H1 (cell line): ENCODE data around the gene CAMKK2. TPM values are rescaled to one million over a fixed set of nuclear protein-coding genes. Genes with fewer than 3 reads are reported as not detected.

Experiments used
- CTCF ChIA-PET: fragments of 300-600 bp; sonication (Branson Sonifier 250); formaldehyde crosslinking; loops from one replicate; lab custom pipeline; 2021; ENCODE audit not compliant: partially characterized antibody; lab: Charles Lee
- POLR2A ChIA-PET: fragments of 300-600 bp; sonication (Branson Sonifier 250); formaldehyde crosslinking; loops from one replicate; lab custom pipeline; 2021; ENCODE audit warnings: inconsistent platforms; ENCODE audit not compliant: partially characterized antibody; lab: Charles Lee
- DNase-seq, 2 experiments: peaks; one replicate each; pipeline versions ENCODE4 v3.0.0 to v3.0.0-alpha.2; 2010 to 2022; ENCODE audit warnings: low spot score in 2 of 2, low read depth in 1 of 2, mixed read lengths in 1 of 2
- FAIRE-seq: peaks from 2 replicates; lab custom pipeline; 2011; peaks lifted over from hg19 to GRCh38; lab: Jason Lieb, UNC
- H2AFZ ChIP-seq: 2 replicates; pipeline ENCODE4 v1.8.1; 2012; ENCODE audit warnings: low read length, inconsistent platforms
- H2AK5ac ChIP-seq: 2 replicates; pipeline ENCODE4 v1.6.1; 2013; ENCODE audit warnings: low read depth, low read length
- H2BK120ac ChIP-seq: replicated peaks from 2 replicates; pipeline ENCODE3; 2013; ENCODE audit warnings: low read depth, low read length, inconsistent platforms
- H2BK12ac ChIP-seq: 2 replicates; pipeline ENCODE4 v1.6.1; 2013; ENCODE audit warnings: low read depth, low read length
- H2BK15ac ChIP-seq: 2 replicates; pipeline ENCODE4 v1.6.1; 2013; ENCODE audit warnings: low read length
- H2BK20ac ChIP-seq: 2 replicates; pipeline ENCODE4 v1.6.1; 2013; ENCODE audit warnings: low read length
- H2BK5ac ChIP-seq: 2 replicates; pipeline ENCODE4 v1.6.1; 2013; ENCODE audit warnings: low read depth, low read length
- H3K14ac ChIP-seq: 2 replicates; pipeline ENCODE4 v1.6.1; 2013; ENCODE audit warnings: inconsistent platforms; ENCODE audit not compliant: insufficient read length
- H3K18ac ChIP-seq: 2 replicates; pipeline ENCODE4 v1.6.1; 2013; ENCODE audit warnings: low read length; ENCODE audit errors: extremely low read depth
- H3K23ac ChIP-seq: 2 replicates; pipeline ENCODE4 v1.6.1; 2013; ENCODE audit warnings: inconsistent platforms; ENCODE audit not compliant: insufficient read length
- H3K23me2 ChIP-seq: 2 replicates; pipeline ENCODE4 v1.6.1; 2013; ENCODE audit warnings: low read depth, low read length
- H3K27ac ChIP-seq: 2 replicates; pipeline ENCODE4 v1.6.1; 2011; ENCODE audit warnings: low read depth, low read length, inconsistent platforms
- H3K27me3 ChIP-seq, 4 experiments: replicated peaks in 1 of 4; 1 replicate in 1 of 4; 2 replicates in 3 of 4; pipeline versions ENCODE4 v1.6.1 to v1.8.1; 2011 to 2013; ENCODE audit warnings: low read length in 3 of 4, mild to moderate bottlenecking in 3 of 4, inconsistent platforms in 2 of 4, mixed read lengths in 2 of 4, moderate library complexity in 1 of 4; ENCODE audit not compliant: control insufficient read depth in 3 of 4, insufficient read depth in 3 of 4; ENCODE audit errors: extremely low read depth in 1 of 4
- H3K36me3 ChIP-seq, 4 experiments: 2 replicates each; pipeline versions ENCODE4 v1.6.1 to v1.8.1; 2011 to 2013; ENCODE audit warnings: mild to moderate bottlenecking in 4 of 4, low read length in 3 of 4, moderate library complexity in 2 of 4, control low read depth in 1 of 4, inconsistent platforms in 1 of 4; ENCODE audit not compliant: insufficient read depth in 4 of 4, control insufficient read depth in 2 of 4
- H3K4ac ChIP-seq: replicated peaks from 2 replicates; pipeline ENCODE3; 2013; ENCODE audit warnings: low read length, low read depth, mixed read lengths, inconsistent platforms; ENCODE audit not compliant: insufficient read length
- H3K4me1 ChIP-seq, 4 experiments: replicated peaks in 1 of 4; 1 replicate in 1 of 4; 2 replicates in 3 of 4; pipeline versions ENCODE4 v1.6.1 to v1.8.1; 2011 to 2013; ENCODE audit warnings: low read length in 3 of 4, inconsistent platforms in 2 of 4, mixed read lengths in 1 of 4; ENCODE audit not compliant: insufficient read depth in 4 of 4, control insufficient read depth in 3 of 4
- H3K4me2 ChIP-seq, 2 experiments: 2 replicates each; pipeline versions ENCODE4 v1.6.1 to v1.8.1; 2011 to 2013; ENCODE audit warnings: low read depth in 2 of 2, low read length in 2 of 2, control low read depth in 1 of 2, inconsistent platforms in 1 of 2, mild to moderate bottlenecking in 1 of 2; ENCODE audit not compliant: insufficient read depth in 1 of 2
- H3K4me3 ChIP-seq, 4 experiments: fragments of 200-600, 300-600 bp in 1 of 4; sonication (generic), shearing (Covaris generic), sonication (Bioruptor Twin) in 1 of 4; 2 replicates each; pipeline versions ENCODE4 v1.5.1 to v1.8.1; 2011 to 2016; ENCODE audit warnings: low read length in 4 of 4, low read depth in 3 of 4, control low read depth in 2 of 4, inconsistent platforms in 2 of 4, mild to moderate bottlenecking in 2 of 4, mixed read lengths in 1 of 4, moderate library complexity in 1 of 4; ENCODE audit not compliant: insufficient read depth in 2 of 4; ENCODE audit errors: extremely low read depth in 1 of 4
- H3K56ac ChIP-seq: replicated peaks from 2 replicates; pipeline ENCODE3; 2013; ENCODE audit warnings: low read depth, mild to moderate bottlenecking, mixed read lengths, low read length, inconsistent platforms; ENCODE audit not compliant: insufficient read length
- H3K79me1 ChIP-seq: 2 replicates; pipeline ENCODE4 v1.6.1; 2013; ENCODE audit warnings: low read depth, low read length, control low read depth
- H3K79me2 ChIP-seq, 2 experiments: 2 replicates each; pipeline versions ENCODE4 v1.6.1 to v1.8.1; 2012 to 2013; ENCODE audit warnings: low read length in 2 of 2, mild to moderate bottlenecking in 2 of 2, inconsistent platforms in 1 of 2; ENCODE audit not compliant: insufficient read depth in 2 of 2, control insufficient read depth in 1 of 2
- H3K9ac ChIP-seq, 4 experiments: replicated peaks in 1 of 4; 1 replicate in 1 of 4; 2 replicates in 3 of 4; pipeline versions ENCODE4 v1.6.1 to v1.8.1; 2011 to 2013; ENCODE audit warnings: low read depth in 3 of 4, low read length in 3 of 4, control low read depth in 2 of 4, mild to moderate bottlenecking in 2 of 4, moderate library complexity in 2 of 4, inconsistent platforms in 1 of 4; ENCODE audit errors: extremely low read depth in 1 of 4
- H3K9me3 ChIP-seq, 2 experiments: 2 replicates each; pipeline versions ENCODE4 v1.6.1 to v1.8.1; 2012 to 2013; ENCODE audit warnings: mild to moderate bottlenecking in 2 of 2, moderate library complexity in 2 of 2, control low read depth in 1 of 2, inconsistent platforms in 1 of 2, low read depth in 1 of 2, low read length in 1 of 2, mixed read lengths in 1 of 2; ENCODE audit not compliant: insufficient read depth in 2 of 2
- H4K20me1 ChIP-seq, 2 experiments: replicated peaks in 1 of 2; 2 replicates each; pipeline versions ENCODE3 to v1.8.1; 2011 to 2013; ENCODE audit warnings: inconsistent platforms in 2 of 2, low read length in 2 of 2, mild to moderate bottlenecking in 1 of 2; ENCODE audit not compliant: insufficient read depth in 2 of 2, control insufficient read depth in 1 of 2
- H4K5ac ChIP-seq: 2 replicates; pipeline ENCODE4 v1.6.1; 2013; ENCODE audit warnings: low read length, low read depth, mixed read lengths, inconsistent platforms; ENCODE audit not compliant: insufficient read length
- H4K8ac ChIP-seq: 2 replicates; pipeline ENCODE4 v1.8.0; 2013; ENCODE audit warnings: mild to moderate bottlenecking, moderate library complexity, low read length, inconsistent platforms; ENCODE audit not compliant: insufficient read depth; ENCODE audit errors: extremely low read depth
- H4K91ac ChIP-seq: replicated peaks from 2 replicates; pipeline ENCODE3; 2013; ENCODE audit warnings: low read length, mixed read lengths, inconsistent platforms; ENCODE audit not compliant: insufficient read length
- KDM1A ChIP-seq: fragments of 200-600, 300-600 bp; sonication (generic); IDR thresholded peaks from 2 replicates; pipeline ENCODE4 v1.7.1; 2016; ENCODE audit warnings: mild to moderate bottlenecking, low read length, borderline replicate concordance
- TBP ChIP-seq: IDR thresholded peaks from 2 replicates; pipeline ENCODE4 v1.6.1; 2011; ENCODE audit warnings: low read depth, low read length, improper control_type of control experiment
- WGBS, 2 experiments: shearing (Covaris generic) in 1 of 2; methylation state at CpG; one replicate each; pipeline versions ENCODE4 v1.1.6 to v1.1.7; 2013 to 2015; ENCODE audit warnings: low lambda C conversion rate in 2 of 2, mixed read lengths in 2 of 2, inconsistent platforms in 1 of 2, low coverage in 1 of 2, missing lambda C conversion rate in 1 of 2; ENCODE audit not compliant: insufficient replicate concordance in 2 of 2, insufficient coverage in 1 of 2, insufficient read length in 1 of 2; ENCODE audit errors: extremely low coverage in 1 of 2, missing lambda C conversion rate in 1 of 2; 5-methylcytosine and 5-hydroxymethylcytosine counted together
- polyA plus RNA-seq, 7 experiments: library from polyadenylated mRNA; depleted of rRNA in 3 of 7; stranded (reverse) in 5 of 7; unstranded in 2 of 7; fragments of >200 nt in 5 of 7; fragments of 200-250 nt in 2 of 7; gene quantifications; 1 replicate in 5 of 7; 2 replicates in 1 of 7; 4 replicates in 1 of 7; pipeline versions ENCODE4 v1.2.1 to v1.2.3, GENCODE V29; 2011 to 2013; ENCODE audit warnings: missing spikeins in 2 of 7, mixed read lengths in 2 of 7
- total RNA-seq: library from RNA; stranded (reverse); fragmentation: NEBNext Ultra II Directional; extraction: Animal tissue kit (Norgen Biotek cat#: 25700); gene quantifications from 2 replicates; pipeline ENCODE4 v1.2.1, GENCODE V29; 2021
- TF ChIP-seq, protein P1 (sequence below): IDR thresholded peaks from 2 replicates; pipeline ENCODE4 v1.6.1; 2011; ENCODE audit warnings: low read length, improper control_type of control experiment

CAMKK2 gene
- total and polyA plus RNA-seq, 2 of the 8 experiments (the other 6 are each of a cell fraction or from before 2014, with no cell fraction given): 29.6 to 30.6 TPM

DNA sequence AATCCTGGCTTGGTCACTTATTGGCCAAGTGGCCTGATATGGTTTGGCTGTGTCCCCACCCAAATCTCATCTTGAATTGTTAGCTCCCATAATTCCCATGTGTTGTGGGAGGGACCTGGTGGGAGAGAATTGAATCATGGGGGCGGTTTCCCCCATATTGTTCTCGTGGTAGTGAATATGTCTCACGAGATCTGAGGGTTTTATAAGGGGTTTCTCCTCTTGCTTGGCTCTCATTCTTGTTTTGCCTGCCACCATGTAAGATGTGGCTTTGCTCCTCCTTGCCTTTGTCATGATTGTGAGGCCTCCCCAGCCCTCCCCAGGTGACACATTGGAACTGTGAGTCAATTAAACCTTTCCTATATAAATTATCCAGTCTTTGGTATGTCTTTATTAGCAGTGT lies 105.4 kb downstream of the CAMKK2 start:
- Histone ChIP-seq H2AK5ac (no peak overlapping the region), H4K20me1 (no peaks in the 10 kb centered on the region), H3K79me2 (no peaks in the 10 kb centered on the region), H3K79me1 (no peaks in the 10 kb centered on the region), H4K8ac (no peak overlapping the region), H3K23me2 (no peaks in the 10 kb centered on the region), H3K56ac (no peak overlapping the region), H3K4me1 (no peaks in the 10 kb centered on the region), H3K23ac (no peak overlapping the region), H3K4me3 (no peak overlapping the region), H3K27ac (no peak overlapping the region), H2BK20ac (no peak overlapping the region), H2AFZ (no peak overlapping the region), H3K27me3 (no peaks in the 10 kb centered on the region), H3K36me3 (no peaks in the 10 kb centered on the region), H3K9ac (no peak overlapping the region)
- POLR2A ChIA-PET: no interaction called here
- no peak for FAIRE-seq
- no peak for DNase-seq
- TF ChIP-seq KDM1A: no peak
- TF ChIP-seq, protein P1, sequence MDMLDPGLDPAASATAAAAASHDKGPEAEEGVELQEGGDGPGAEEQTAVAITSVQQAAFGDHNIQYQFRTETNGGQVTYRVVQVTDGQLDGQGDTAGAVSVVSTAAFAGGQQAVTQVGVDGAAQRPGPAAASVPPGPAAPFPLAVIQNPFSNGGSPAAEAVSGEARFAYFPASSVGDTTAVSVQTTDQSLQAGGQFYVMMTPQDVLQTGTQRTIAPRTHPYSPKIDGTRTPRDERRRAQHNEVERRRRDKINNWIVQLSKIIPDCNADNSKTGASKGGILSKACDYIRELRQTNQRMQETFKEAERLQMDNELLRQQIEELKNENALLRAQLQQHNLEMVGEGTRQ: no peak
- no peak for TF ChIP-seq TBP
- TF ChIP-seq, all 59 proteins: peak for 0
- Histone ChIP-seq H3K18ac (no peak overlapping the region), H3K4me2 (no peak overlapping the region), H3K14ac (no peak overlapping the region), H3K9me3 (no peaks in the 10 kb centered on the region), H4K5ac (no peak overlapping the region), H2BK120ac (no peak overlapping the region), H3K4ac (no peak overlapping the region), H2BK15ac (no peak overlapping the region), H2BK5ac (no peak overlapping the region), H2BK12ac (no peak overlapping the region), H4K91ac (no peak overlapping the region)
- CTCF ChIA-PET: interaction anchor here (0.6 to 1.6 kb wide), 6 partner anchors 11 to 132 kb away, joined by 3 to 4 read pairs (median 3); no protein-coding TSS in a partner anchor
- WGBS, 2 experiments: 91% methylated on average over 3 of the region's 3 CpGs; no CpG with 5 or more reads in 1 of the 2 experiments
